Hematopoietic multipotent progenitor cell treated with erythropoietin and hydrocortisone succinate and interleukin-3 and kit ligand, for 15 days (in vitro differentiated cells): ENCODE results near the gene ADAMTS3.

Source experiments
- DNase-seq: peaks from one replicate; pipeline ENCODE4 v3.0.0-alpha.2; 2015; ENCODE audit warnings: low spot score

Gene ADAMTS3

GRCh38 chr4:72568959-72569718 lies at the start of gene ADAMTS3:
ADAMTS3 (minus strand) TSS chr4:72569221; CDS start chr4:72568762, 459 bp downstream.
- peak; percentile 43 for DNase-seq

- no peak for DNase-seq
Measured at GRCh38 chr4:72613959-72614358, 44.9 kb upstream of the ADAMTS3 start.

GRCh38 chr4:72606751-72607150 lies 37.7 kb upstream of the ADAMTS3 start:
- DNase-seq, result no peak

GRCh38 chr4:72604324-72604723 lies 35.3 kb upstream of the ADAMTS3 start:
- DNase-seq, result no peak

GRCh38 chr4:72602396-72603376 lies 33.7 kb upstream of the ADAMTS3 start:
- DNase-seq, result no peak

- DNase-seq, result no peak
Measured at GRCh38 chr4:72591547-72592454, 22.8 kb upstream of the ADAMTS3 start.

GRCh38 chr4:72587334-72587733 lies 18.3 kb upstream of the ADAMTS3 start:
- no peak for DNase-seq

GRCh38 chr4:72582853-72583252 lies 13.8 kb upstream of the ADAMTS3 start:
- DNase-seq, result no peak

- DNase-seq, result no peak
Measured at GRCh38 chr4:72577211-72577610, 8.2 kb upstream of the ADAMTS3 start.

GRCh38 chr4:72571337-72571736 lies 2.3 kb upstream of the ADAMTS3 start:
- no peak for DNase-seq

- peak; percentile 31 for DNase-seq
Measured at GRCh38 chr4:72569719-72570235, 756 bp upstream of the ADAMTS3 start.

- DNase-seq, result peak; percentile 58
Measured at GRCh38 chr4:72567821-72568675, 973 bp downstream of the ADAMTS3 start.

- no peak for DNase-seq
Measured at GRCh38 chr4:72567036-72567435, 2.0 kb downstream of the ADAMTS3 start.

- DNase-seq, result no peak
Measured at GRCh38 chr4:72566464-72566972, 2.5 kb downstream of the ADAMTS3 start.

- DNase-seq, result no peak
Measured at GRCh38 chr4:72564789-72565188, 4.2 kb downstream of the ADAMTS3 start.

- DNase-seq, result no peak
Measured at GRCh38 chr4:72564184-72564583, 4.8 kb downstream of the ADAMTS3 start.

- DNase-seq, result no peak
Measured at GRCh38 chr4:72558655-72559054, 10.4 kb downstream of the ADAMTS3 start.

GRCh38 chr4:72557021-72557420 lies 12.0 kb downstream of the ADAMTS3 start:
- no peak for DNase-seq

GRCh38 chr4:72555377-72555831 lies 13.6 kb downstream of the ADAMTS3 start:
- DNase-seq, result peak; percentile 15
